Stimulated activated CD4-positive, alpha-beta T cell treated with anti-CD3 and anti-CD28 coated beads, Interleukin-1b, Interleukin-23, amount 100 ng/mL, for 1 hour (primary cell): ENCODE measurements around the gene RUFY1.
"Not testable (repeated sequence)": the region's sequence is repeated elsewhere in the genome, so short reads cannot be mapped to it uniquely, and the experiment has no call there.

Experiments used
- DNase-seq, 2 donors: peaks; one replicate each; pipeline ENCODE4 v3.0.0-alpha.2; 2020; ENCODE audit warnings: low read depth in 2 of 2

Gene RUFY1

GRCh38 chr5:179536676-179537075 lies 13.7 kb upstream of the RUFY1 start:
- DNase-seq = no peak

GRCh38 chr5:179542170-179542569 lies 8.2 kb upstream of the RUFY1 start:
- DNase-seq = no peak

GRCh38 chr5:179543275-179543674 lies 7.1 kb upstream of the RUFY1 start:
- not testable (repeated sequence) for DNase-seq

GRCh38 chr5:179553006-179553405 lies 2.7 kb downstream of the RUFY1 start:
- DNase-seq = no peak

- DNase-seq = no peak
These were observed 3.5 kb downstream of the RUFY1 start for GRCh38 chr5:179553875-179554274.

- no peak for DNase-seq
These were observed 4.6 kb downstream of the RUFY1 start for GRCh38 chr5:179554981-179555380.

- DNase-seq = not testable (repeated sequence)
These were observed 8.0 kb downstream of the RUFY1 start for GRCh38 chr5:179558261-179558799.

- no peak for DNase-seq
These were observed 8.6 kb downstream of the RUFY1 start for GRCh38 chr5:179558932-179559283.

- peak; percentile 69 to 70 for DNase-seq
These were observed 9.2 kb downstream of the RUFY1 start for GRCh38 chr5:179559284-179560252.

- no peak for DNase-seq
These were observed 14.2 kb downstream of the RUFY1 start for GRCh38 chr5:179564526-179564925.

GRCh38 chr5:179568721-179569120 lies 18.4 kb downstream of the RUFY1 start:
- DNase-seq = no peak

- no peak for DNase-seq
These were observed 22.0 kb downstream of the RUFY1 start for GRCh38 chr5:179572386-179572785.

GRCh38 chr5:179577286-179577960 lies 27.1 kb downstream of the RUFY1 start:
- DNase-seq = no peak

- DNase-seq = no peak
These were observed 35.6 kb downstream of the RUFY1 start for GRCh38 chr5:179585941-179586401.

GRCh38 chr5:179588166-179588565 lies 37.8 kb downstream of the RUFY1 start:
- DNase-seq = no peak

- DNase-seq = no peak
These were observed 45.6 kb downstream of the RUFY1 start for GRCh38 chr5:179595916-179596315.

GRCh38 chr5:179596421-179596820 lies 46.1 kb downstream of the RUFY1 start:
- no peak for DNase-seq

GRCh38 chr5:179599100-179599499 lies 48.7 kb downstream of the RUFY1 start:
- DNase-seq = no peak

- no peak for DNase-seq
These were observed 49.2 kb downstream of the RUFY1 start for GRCh38 chr5:179599566-179599965.

- no peak for DNase-seq
These were observed 49.6 kb downstream of the RUFY1 start for GRCh38 chr5:179599973-179600372.

GRCh38 chr5:179601871-179602625 lies 51.7 kb downstream of the RUFY1 start:
- no peak for DNase-seq

- no peak for DNase-seq
These were observed 53.0 kb downstream of the RUFY1 start for GRCh38 chr5:179603308-179603707.
